ENCODE data around the gene S1PR3.
A peak's percentile ranks its signal among the peaks of the same experiment; 100 is the strongest.

Gene S1PR3

GRCh38 chr9:89039664-89040063 is 48.4 kb downstream of the S1PR3 start:
- no peak for DNase-seq

- no peak for DNase-seq
Observed at GRCh38 chr9:89042984-89043383, 51.7 kb downstream of the S1PR3 start.

GRCh38 chr9:89044104-89044503 is 52.8 kb downstream of the S1PR3 start:
- no peak for DNase-seq

- no peak for DNase-seq
Observed at GRCh38 chr9:89044881-89045280, 53.6 kb downstream of the S1PR3 start.

- peak; percentile 63 for DNase-seq
Observed at GRCh38 chr9:89046832-89047231, 55.6 kb downstream of the S1PR3 start.

GRCh38 chr9:89047667-89048066 is 56.4 kb downstream of the S1PR3 start:
- no peak for DNase-seq

- DNase-seq: no peak
Observed at GRCh38 chr9:89048616-89049015, 57.3 kb downstream of the S1PR3 start.

GRCh38 chr9:89049646-89050045 is 58.4 kb downstream of the S1PR3 start:
- no peak for DNase-seq

GRCh38 chr9:89051421-89052025 is 60.3 kb downstream of the S1PR3 start:
- no peak for DNase-seq

GRCh38 chr9:89052470-89053097 is 61.3 kb downstream of the S1PR3 start:
- no peak for DNase-seq

GRCh38 chr9:89053301-89053700 is 62.0 kb downstream of the S1PR3 start:
- DNase-seq: no peak
